ENCODE results near the gene SYT3. TPM values are rescaled to one million over a fixed set of nuclear protein-coding genes. Genes with fewer than 3 reads are reported as not detected.

The SYT3 gene
- total RNA-seq, 1 experiment from 2014 or later, result 14.6 TPM

DNA sequence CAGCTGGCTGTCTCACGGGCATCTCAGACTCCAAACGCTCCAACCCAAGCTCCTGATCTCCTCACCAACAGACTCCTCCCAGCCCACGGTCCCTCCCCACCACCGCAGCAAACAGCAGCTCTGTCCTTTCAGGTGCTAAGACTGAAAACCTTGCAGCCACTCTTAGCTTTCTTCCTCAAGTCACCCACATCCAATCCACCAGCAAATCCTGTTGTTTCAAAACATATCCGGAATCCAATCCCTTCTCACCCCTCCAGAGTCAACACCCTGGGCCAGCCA, 30.4 kb upstream of the SYT3 start:
- DNase-seq (ENCODE audit: low spot score) (no peak), ATAC-seq (no peak)
- Mint-ChIP-seq H3K4me3 (no peak overlapping the region), H3K27ac (no peak overlapping the region), H3K4me1 (peaks cover 23% of the 10 kb centered on the region), H3K36me3 (no peaks in the 10 kb centered on the region), H3K27me3 (ENCODE audit: low read depth) (peaks cover 82% of the 10 kb centered on the region), H3K9me3 (no peaks in the 10 kb centered on the region)
- ChIA-PET CTCF (interaction anchor here (0.6 to 1.9 kb wide), 29 partner anchors 9 to 349 kb away, joined by 3 to 13 read pairs (median 4); partner anchors contain the start of gene C19orf81), POLR2A (interaction anchor here (0.5 to 1.5 kb wide), 2 partner anchors 12 to 26 kb away, joined by 4 to 6 read pairs; no protein-coding TSS in a partner anchor)
- TF ChIP-seq, protein P1, sequence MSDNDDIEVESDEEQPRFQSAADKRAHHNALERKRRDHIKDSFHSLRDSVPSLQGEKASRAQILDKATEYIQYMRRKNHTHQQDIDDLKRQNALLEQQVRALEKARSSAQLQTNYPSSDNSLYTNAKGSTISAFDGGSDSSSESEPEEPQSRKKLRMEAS (CRISPR knock-in tag; IDR thresholded peaks at IDR 0.05), result no peak
- TF ChIP-seq, protein P2, sequence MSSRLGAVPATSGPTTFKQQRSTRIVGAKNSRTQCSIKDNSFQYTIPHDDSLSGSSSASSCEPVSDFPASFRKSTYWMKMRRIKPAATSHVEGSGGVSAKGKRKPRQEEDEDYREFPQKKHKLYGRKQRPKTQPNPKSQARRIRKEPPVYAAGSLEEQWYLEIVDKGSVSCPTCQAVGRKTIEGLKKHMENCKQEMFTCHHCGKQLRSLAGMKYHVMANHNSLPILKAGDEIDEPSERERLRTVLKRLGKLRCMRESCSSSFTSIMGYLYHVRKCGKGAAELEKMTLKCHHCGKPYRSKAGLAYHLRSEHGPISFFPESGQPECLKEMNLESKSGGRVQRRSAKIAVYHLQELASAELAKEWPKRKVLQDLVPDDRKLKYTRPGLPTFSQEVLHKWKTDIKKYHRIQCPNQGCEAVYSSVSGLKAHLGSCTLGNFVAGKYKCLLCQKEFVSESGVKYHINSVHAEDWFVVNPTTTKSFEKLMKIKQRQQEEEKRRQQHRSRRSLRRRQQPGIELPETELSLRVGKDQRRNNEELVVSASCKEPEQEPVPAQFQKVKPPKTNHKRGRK (CRISPR knock-in tag; IDR thresholded peaks at IDR 0.05; ENCODE audit: borderline replicate concordance), result no peak
- TF ChIP-seq, protein P3, sequence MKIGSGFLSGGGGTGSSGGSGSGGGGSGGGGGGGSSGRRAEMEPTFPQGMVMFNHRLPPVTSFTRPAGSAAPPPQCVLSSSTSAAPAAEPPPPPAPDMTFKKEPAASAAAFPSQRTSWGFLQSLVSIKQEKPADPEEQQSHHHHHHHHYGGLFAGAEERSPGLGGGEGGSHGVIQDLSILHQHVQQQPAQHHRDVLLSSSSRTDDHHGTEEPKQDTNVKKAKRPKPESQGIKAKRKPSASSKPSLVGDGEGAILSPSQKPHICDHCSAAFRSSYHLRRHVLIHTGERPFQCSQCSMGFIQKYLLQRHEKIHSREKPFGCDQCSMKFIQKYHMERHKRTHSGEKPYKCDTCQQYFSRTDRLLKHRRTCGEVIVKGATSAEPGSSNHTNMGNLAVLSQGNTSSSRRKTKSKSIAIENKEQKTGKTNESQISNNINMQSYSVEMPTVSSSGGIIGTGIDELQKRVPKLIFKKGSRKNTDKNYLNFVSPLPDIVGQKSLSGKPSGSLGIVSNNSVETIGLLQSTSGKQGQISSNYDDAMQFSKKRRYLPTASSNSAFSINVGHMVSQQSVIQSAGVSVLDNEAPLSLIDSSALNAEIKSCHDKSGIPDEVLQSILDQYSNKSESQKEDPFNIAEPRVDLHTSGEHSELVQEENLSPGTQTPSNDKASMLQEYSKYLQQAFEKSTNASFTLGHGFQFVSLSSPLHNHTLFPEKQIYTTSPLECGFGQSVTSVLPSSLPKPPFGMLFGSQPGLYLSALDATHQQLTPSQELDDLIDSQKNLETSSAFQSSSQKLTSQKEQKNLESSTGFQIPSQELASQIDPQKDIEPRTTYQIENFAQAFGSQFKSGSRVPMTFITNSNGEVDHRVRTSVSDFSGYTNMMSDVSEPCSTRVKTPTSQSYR (CRISPR knock-in tag; IDR thresholded peaks at IDR 0.05), result no peak
- TF ChIP-seq CREB1 (CRISPR knock-in tag; IDR thresholded peaks at IDR 0.05) (no peak), GABPB1 (CRISPR knock-in tag; IDR thresholded peaks at IDR 0.05) (no peak), MXD4 (CRISPR knock-in tag; IDR thresholded peaks at IDR 0.05; ENCODE audit: borderline replicate concordance) (no peak), NFYB (CRISPR knock-in tag; conservative IDR thresholded peaks at IDR 0.05; ENCODE audit: low read depth) (no peak)
- TF ChIP-seq, protein P4, sequence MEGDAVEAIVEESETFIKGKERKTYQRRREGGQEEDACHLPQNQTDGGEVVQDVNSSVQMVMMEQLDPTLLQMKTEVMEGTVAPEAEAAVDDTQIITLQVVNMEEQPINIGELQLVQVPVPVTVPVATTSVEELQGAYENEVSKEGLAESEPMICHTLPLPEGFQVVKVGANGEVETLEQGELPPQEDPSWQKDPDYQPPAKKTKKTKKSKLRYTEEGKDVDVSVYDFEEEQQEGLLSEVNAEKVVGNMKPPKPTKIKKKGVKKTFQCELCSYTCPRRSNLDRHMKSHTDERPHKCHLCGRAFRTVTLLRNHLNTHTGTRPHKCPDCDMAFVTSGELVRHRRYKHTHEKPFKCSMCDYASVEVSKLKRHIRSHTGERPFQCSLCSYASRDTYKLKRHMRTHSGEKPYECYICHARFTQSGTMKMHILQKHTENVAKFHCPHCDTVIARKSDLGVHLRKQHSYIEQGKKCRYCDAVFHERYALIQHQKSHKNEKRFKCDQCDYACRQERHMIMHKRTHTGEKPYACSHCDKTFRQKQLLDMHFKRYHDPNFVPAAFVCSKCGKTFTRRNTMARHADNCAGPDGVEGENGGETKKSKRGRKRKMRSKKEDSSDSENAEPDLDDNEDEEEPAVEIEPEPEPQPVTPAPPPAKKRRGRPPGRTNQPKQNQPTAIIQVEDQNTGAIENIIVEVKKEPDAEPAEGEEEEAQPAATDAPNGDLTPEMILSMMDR (IDR thresholded peaks at IDR 0.05), result no peak
- TF ChIP-seq, protein P5, sequence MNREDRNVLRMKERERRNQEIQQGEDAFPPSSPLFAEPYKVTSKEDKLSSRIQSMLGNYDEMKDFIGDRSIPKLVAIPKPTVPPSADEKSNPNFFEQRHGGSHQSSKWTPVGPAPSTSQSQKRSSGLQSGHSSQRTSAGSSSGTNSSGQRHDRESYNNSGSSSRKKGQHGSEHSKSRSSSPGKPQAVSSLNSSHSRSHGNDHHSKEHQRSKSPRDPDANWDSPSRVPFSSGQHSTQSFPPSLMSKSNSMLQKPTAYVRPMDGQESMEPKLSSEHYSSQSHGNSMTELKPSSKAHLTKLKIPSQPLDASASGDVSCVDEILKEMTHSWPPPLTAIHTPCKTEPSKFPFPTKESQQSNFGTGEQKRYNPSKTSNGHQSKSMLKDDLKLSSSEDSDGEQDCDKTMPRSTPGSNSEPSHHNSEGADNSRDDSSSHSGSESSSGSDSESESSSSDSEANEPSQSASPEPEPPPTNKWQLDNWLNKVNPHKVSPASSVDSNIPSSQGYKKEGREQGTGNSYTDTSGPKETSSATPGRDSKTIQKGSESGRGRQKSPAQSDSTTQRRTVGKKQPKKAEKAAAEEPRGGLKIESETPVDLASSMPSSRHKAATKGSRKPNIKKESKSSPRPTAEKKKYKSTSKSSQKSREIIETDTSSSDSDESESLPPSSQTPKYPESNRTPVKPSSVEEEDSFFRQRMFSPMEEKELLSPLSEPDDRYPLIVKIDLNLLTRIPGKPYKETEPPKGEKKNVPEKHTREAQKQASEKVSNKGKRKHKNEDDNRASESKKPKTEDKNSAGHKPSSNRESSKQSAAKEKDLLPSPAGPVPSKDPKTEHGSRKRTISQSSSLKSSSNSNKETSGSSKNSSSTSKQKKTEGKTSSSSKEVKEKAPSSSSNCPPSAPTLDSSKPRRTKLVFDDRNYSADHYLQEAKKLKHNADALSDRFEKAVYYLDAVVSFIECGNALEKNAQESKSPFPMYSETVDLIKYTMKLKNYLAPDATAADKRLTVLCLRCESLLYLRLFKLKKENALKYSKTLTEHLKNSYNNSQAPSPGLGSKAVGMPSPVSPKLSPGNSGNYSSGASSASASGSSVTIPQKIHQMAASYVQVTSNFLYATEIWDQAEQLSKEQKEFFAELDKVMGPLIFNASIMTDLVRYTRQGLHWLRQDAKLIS (CRISPR knock-in tag; IDR thresholded peaks at IDR 0.05; ENCODE audit: borderline replicate concordance), result no peak
- TF ChIP-seq, protein P6, sequence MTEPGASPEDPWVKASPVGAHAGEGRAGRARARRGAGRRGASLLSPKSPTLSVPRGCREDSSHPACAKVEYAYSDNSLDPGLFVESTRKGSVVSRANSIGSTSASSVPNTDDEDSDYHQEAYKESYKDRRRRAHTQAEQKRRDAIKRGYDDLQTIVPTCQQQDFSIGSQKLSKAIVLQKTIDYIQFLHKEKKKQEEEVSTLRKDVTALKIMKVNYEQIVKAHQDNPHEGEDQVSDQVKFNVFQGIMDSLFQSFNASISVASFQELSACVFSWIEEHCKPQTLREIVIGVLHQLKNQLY (CRISPR knock-in tag; IDR thresholded peaks at IDR 0.05), result no peak
- TF ChIP-seq, protein P7, sequence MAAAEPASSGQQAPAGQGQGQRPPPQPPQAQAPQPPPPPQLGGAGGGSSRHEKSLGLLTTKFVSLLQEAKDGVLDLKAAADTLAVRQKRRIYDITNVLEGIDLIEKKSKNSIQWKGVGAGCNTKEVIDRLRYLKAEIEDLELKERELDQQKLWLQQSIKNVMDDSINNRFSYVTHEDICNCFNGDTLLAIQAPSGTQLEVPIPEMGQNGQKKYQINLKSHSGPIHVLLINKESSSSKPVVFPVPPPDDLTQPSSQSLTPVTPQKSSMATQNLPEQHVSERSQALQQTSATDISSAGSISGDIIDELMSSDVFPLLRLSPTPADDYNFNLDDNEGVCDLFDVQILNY (CRISPR knock-in tag; IDR thresholded peaks at IDR 0.05), result no peak
